VCaP (cell line): ENCODE measurements around the gene GIT1.
A peak's percentile ranks its signal among the peaks of the same experiment; 100 is the strongest.

Experiments
- H3K27ac ChIP-seq: fragments of 450-650 bp; 2 replicates; pipeline ENCODE4 v1.5.1; 2017
- CTCF ChIP-seq: fragments of 450-650 bp; conservative IDR thresholded peaks from 2 replicates; pipeline ENCODE4 v1.5.1; 2017; ENCODE audit warnings: mild to moderate bottlenecking, moderate library complexity

The GIT1 gene

GRCh38 chr17:29625037-29625750 is 35.7 kb upstream of the GIT1 start:
- TF ChIP-seq CTCF: no peak
- H3K27ac ChIP-seq: 0 out of 2 replicates have a peak overlapping the region, but pooled peaks have one; percentile 67

GRCh38 chr17:29624586-29624985 is 35.1 kb upstream of the GIT1 start:
- no peak for TF ChIP-seq CTCF
- H3K27ac ChIP-seq: no peak overlapping the region

GRCh38 chr17:29623283-29623647 is 33.8 kb upstream of the GIT1 start:
- no peak for TF ChIP-seq CTCF
- no peak overlapping the region; the same call in 1 of the 2 replicates for H3K27ac ChIP-seq

- TF ChIP-seq CTCF: no peak
- H3K27ac ChIP-seq: peak within 1 kb of the TSS; percentile 47; the same call in 1 of the 2 replicates
These were observed 33.2 kb upstream of the GIT1 start, which contains the start of gene CORO6 for GRCh38 chr17:29622337-29623282. TSS of gene CORO6 (minus strand) at chr17:29622912. CDS start at chr17:29621421, 1,491 bp downstream.

GRCh38 chr17:29621751-29622194 is 32.3 kb upstream of the GIT1 start:
- no peak for TF ChIP-seq CTCF
- H3K27ac ChIP-seq: peak overlapping the region; percentile 47; the same call in 1 of the 2 replicates

- no peak overlapping the region for H3K27ac ChIP-seq
- TF ChIP-seq CTCF: no peak
These were observed 31.5 kb upstream of the GIT1 start for GRCh38 chr17:29620779-29621500.
